IMR-90 (cell line): ENCODE data around the gene ATP10D. TPM values are rescaled to one million over a fixed set of nuclear protein-coding genes. Genes with fewer than 3 reads are reported as not detected.

ENCODE experiments used
- ATAC-seq: fragments of 200-7000 bp; cut with Tn5 transposase; 2 replicates; pipeline ENCODE4 v1.9.1; 2020; ENCODE audit warnings: low read depth, mild to moderate bottlenecking, moderate library complexity
- BruUV-seq: library from RNA; stranded (reverse); fragments of 400-500 nt; replicated peaks from 2 replicates; lab custom pipeline; 2021; lab: Mats Ljungman, UMichigan
- CTCF ChIA-PET: fragments of 300-600 bp; formaldehyde crosslinking; extraction: SDS; loops from one replicate; lab custom pipeline; 2021; ENCODE audit warnings: antibody characterized with exemption; lab: Yijun Ruan, JAX
- POLR2A ChIA-PET: fragments of 300-600 bp; sonication (Branson Sonifier 250); formaldehyde crosslinking; loops from one replicate; lab custom pipeline; 2022; ENCODE audit warnings: antibody characterized with exemption; ENCODE audit not compliant: unreplicated experiment; lab: Charles Lee
- DNase-seq: peaks from one replicate; pipeline ENCODE4 v3.0.0; 2013
- H2AFZ ChIP-seq: replicated peaks from 2 replicates; pipeline ENCODE3; 2013; ENCODE audit warnings: low read length, mild to moderate bottlenecking; ENCODE audit not compliant: poor library complexity
- H2AK5ac ChIP-seq: 2 replicates; pipeline ENCODE4 v1.6.1; 2013; ENCODE audit warnings: low read depth, low read length, inconsistent platforms
- H2AK9ac ChIP-seq: replicated peaks from 2 replicates; pipeline ENCODE3; 2013; ENCODE audit warnings: mild to moderate bottlenecking, low read depth, low read length, moderate library complexity; ENCODE audit not compliant: poor library complexity
- H2BK120ac ChIP-seq: 2 replicates; pipeline ENCODE4 v1.6.1; 2013; ENCODE audit warnings: low read depth, low read length, inconsistent platforms
- H2BK15ac ChIP-seq: 3 replicates; pipeline ENCODE4 v1.6.1; 2013; ENCODE audit warnings: low read depth, low read length, inconsistent platforms
- H2BK20ac ChIP-seq: 2 replicates; pipeline ENCODE4 v1.6.1; 2013; ENCODE audit warnings: low read depth, mild to moderate bottlenecking, inconsistent platforms, low read length, moderate library complexity
- H2BK5ac ChIP-seq: 2 replicates; pipeline ENCODE4 v1.6.1; 2013; ENCODE audit warnings: mild to moderate bottlenecking, low read depth, low read length, inconsistent platforms; ENCODE audit not compliant: poor library complexity, severe bottlenecking
- H3K14ac ChIP-seq: replicated peaks from 2 replicates; pipeline ENCODE4 v1.6.1; 2013; ENCODE audit warnings: low read depth, low read length, inconsistent platforms
- H3K18ac ChIP-seq: 2 replicates; pipeline ENCODE4 v1.6.1; 2013; ENCODE audit warnings: low read depth, low read length, control low read depth
- H3K23ac ChIP-seq: 2 replicates; pipeline ENCODE4 v1.6.1; 2013; ENCODE audit warnings: low read depth, low read length, inconsistent platforms
- H3K27ac ChIP-seq: 2 replicates; pipeline ENCODE4 v1.5.1; 2013; ENCODE audit warnings: mild to moderate bottlenecking, control low read depth, low read length; ENCODE audit not compliant: insufficient read depth
- H3K27me3 ChIP-seq: 2 replicates; pipeline ENCODE4 v1.6.1; 2013; ENCODE audit warnings: low read length; ENCODE audit not compliant: control insufficient read depth, insufficient read depth
- H3K36me3 ChIP-seq: 2 replicates; pipeline ENCODE4 v1.6.1; 2013; ENCODE audit warnings: low read length, mixed read lengths; ENCODE audit not compliant: control insufficient read depth, insufficient read depth
- H3K4ac ChIP-seq: 2 replicates; pipeline ENCODE4 v1.6.1; 2013; ENCODE audit warnings: low read depth, low read length, inconsistent platforms
- H3K4me1 ChIP-seq: 2 replicates; pipeline ENCODE4 v1.6.1; 2013; ENCODE audit warnings: low read length, mixed read lengths; ENCODE audit not compliant: control insufficient read depth, insufficient read depth
- H3K4me2 ChIP-seq: 2 replicates; pipeline ENCODE4 v1.6.1; 2013; ENCODE audit warnings: low read depth, mild to moderate bottlenecking, control low read depth, low read length, moderate library complexity
- H3K4me3 ChIP-seq: 2 replicates; pipeline ENCODE4 v1.5.1; 2013; ENCODE audit warnings: low read depth, mild to moderate bottlenecking, control low read depth, low read length, moderate library complexity; ENCODE audit not compliant: insufficient read depth
- H3K56ac ChIP-seq: 2 replicates; pipeline ENCODE4 v1.6.1; 2013; ENCODE audit warnings: low read length, inconsistent platforms; ENCODE audit not compliant: insufficient read depth; ENCODE audit errors: extremely low read depth
- H3K79me1 ChIP-seq, 2 experiments: 2 replicates each; pipeline ENCODE4 v1.6.1; 2013; ENCODE audit warnings: low read length in 2 of 2, inconsistent platforms in 1 of 2, low read depth in 1 of 2
- H3K9ac ChIP-seq: 2 replicates; pipeline ENCODE4 v1.6.1; 2013; ENCODE audit warnings: low read depth, low read length, control low read depth
- H3K9me1 ChIP-seq: 2 replicates; pipeline ENCODE4 v1.6.1; 2013; ENCODE audit warnings: low read length, inconsistent platforms; ENCODE audit not compliant: insufficient read depth
- H3K9me3 ChIP-seq: 2 replicates; pipeline ENCODE4 v1.6.1; 2013; ENCODE audit warnings: low read length; ENCODE audit not compliant: control insufficient read depth, insufficient read depth
- H4K20me1 ChIP-seq: 2 replicates; pipeline ENCODE4 v1.6.1; 2013; ENCODE audit warnings: low read length, inconsistent platforms; ENCODE audit not compliant: insufficient read depth
- H4K5ac ChIP-seq: 2 replicates; pipeline ENCODE4 v1.6.1; 2013; ENCODE audit warnings: mild to moderate bottlenecking, low read depth, low read length, control low read depth
- H4K8ac ChIP-seq, 2 experiments: 2 replicates each; pipeline ENCODE4 v1.6.1; 2013; ENCODE audit warnings: low read depth in 2 of 2, low read length in 2 of 2, control low read depth in 1 of 2, inconsistent platforms in 1 of 2
- H4K91ac ChIP-seq: 2 replicates; pipeline ENCODE4 v1.6.1; 2013; ENCODE audit warnings: low read depth, low read length, inconsistent platforms; ENCODE audit not compliant: insufficient read depth
- FOS ChIP-seq: fragments of 150-350 bp; IDR thresholded peaks from 2 replicates; pipeline ENCODE4 v1.6.1; 2016; ENCODE audit warnings: low read depth, low read length
- RFX5 ChIP-seq: IDR thresholded peaks from 2 replicates; pipeline ENCODE4 v1.8.0; 2012; ENCODE audit warnings: low read depth, mild to moderate bottlenecking, low read length, moderate library complexity
- WGBS, 2 experiments: methylation state at CpG; one replicate each; pipeline versions ENCODE4 v1.1.5 to v1.1.7; 2013; ENCODE audit warnings: missing lambda C conversion rate in 2 of 2; ENCODE audit not compliant: insufficient read length in 1 of 2; ENCODE audit errors: extremely low coverage in 2 of 2; 5-methylcytosine and 5-hydroxymethylcytosine counted together
- dilution Hi-C: fragments of 300-500 bp; cut with HindIII; formaldehyde crosslinking; loops from one replicate; pipeline ENCODE4 v1.14.3; 2018; ENCODE audit warnings: low sequenced_read_pairs; ENCODE audit not compliant: unreplicated experiment
- in situ Hi-C: fragments of 300-500 bp; cut with MboI; formaldehyde crosslinking; loops from 3 replicates; pipeline ENCODE4 v1.14.3; 2019; ENCODE audit warnings: low sequenced_read_pairs, inconsistent platforms, mixed read lengths
- intact Hi-C: fragments of 100-400 bp; cut with micrococcal nuclease; formaldehyde crosslinking; loops from 2 replicates; pipeline ENCODE4 v1.10.0; 2022
- polyA plus RNA-seq, 3 experiments: library from polyadenylated mRNA; depleted of rRNA; stranded (reverse); fragments of >200 nt; gene quantifications; 2 replicates each; pipeline ENCODE4 v1.2.3, GENCODE V29; 2012; ENCODE audit warnings: low replicate concordance in 1 of 3
- total RNA-seq: library from RNA; depleted of rRNA; stranded (reverse); fragments of >200 nt; gene quantifications from 2 replicates; pipeline ENCODE4 v1.2.3, GENCODE V29; 2012
- TF ChIP-seq, protein P1 (sequence below): fragments of 150-350 bp; IDR thresholded peaks from 2 replicates; pipeline ENCODE4 v1.6.1; 2017; ENCODE audit warnings: mild to moderate bottlenecking, antibody characterized with exemption, low read length, low read depth

ATP10D gene
- total and polyA plus RNA-seq, 2 of the 4 experiments (the other 2 are of a cell fraction) = 28.9 to 135 TPM

DNA sequence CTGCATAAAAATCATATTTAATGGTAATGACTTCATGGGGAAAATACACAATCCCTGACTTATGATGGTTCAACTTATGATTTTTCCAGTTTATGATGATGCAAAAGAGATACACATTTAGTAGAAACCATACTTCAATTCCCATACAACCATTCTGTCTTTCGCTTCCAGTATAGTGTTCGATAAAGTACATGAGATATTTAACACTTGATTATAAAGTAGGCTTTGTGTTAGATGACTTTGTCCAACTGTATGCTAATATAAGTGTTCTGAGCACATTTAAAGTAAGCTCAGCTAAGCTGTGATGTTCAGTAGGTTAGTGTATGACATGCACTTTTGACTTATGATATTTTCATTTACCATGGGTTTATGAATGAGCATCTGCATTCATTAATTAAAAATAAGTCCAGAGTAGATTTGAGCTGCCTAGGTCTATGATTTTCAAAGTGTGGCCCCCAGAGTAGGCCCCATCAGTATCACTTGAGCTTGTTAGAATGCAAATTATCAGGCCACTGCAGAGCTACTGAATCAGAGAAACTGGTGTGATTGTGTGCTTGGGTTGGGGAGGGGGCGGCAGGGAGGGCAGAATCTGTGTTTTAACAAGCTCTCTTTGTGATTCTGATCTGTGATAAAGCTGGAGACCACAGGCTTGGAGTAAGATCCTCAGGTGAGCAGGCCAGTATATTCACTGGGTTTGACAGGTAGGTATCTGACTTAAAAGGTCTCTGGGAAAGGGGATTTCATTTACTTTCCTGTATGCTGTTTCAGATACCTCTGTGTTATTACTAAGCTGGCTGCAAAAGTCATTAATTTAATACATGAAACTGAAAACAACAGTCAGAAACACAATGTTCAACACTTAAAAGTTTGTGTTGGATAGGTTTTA is 8.4 kb downstream of the ATP10D start:
- H2BK120ac ChIP-seq = no peak overlapping the region
- intact Hi-C loops = no loop called here
- no peak for DNase-seq
- H2BK20ac ChIP-seq = no peak overlapping the region
- H2BK15ac ChIP-seq = no peak overlapping the region
- no peak overlapping the region for H2BK5ac ChIP-seq
- H3K27ac ChIP-seq = no peak overlapping the region
- no peaks in the 10 kb centered on the region for H3K27me3 ChIP-seq
- H4K91ac ChIP-seq = no peak overlapping the region
- BruUV-seq = no TSS peak
- H2AFZ ChIP-seq = no peak overlapping the region
- H3K36me3 ChIP-seq = 0 out of 2 replicates have a peak, but pooled peaks cover 2% of the 10 kb centered on the region
- peaks cover 12 to 37% of the 10 kb centered on the region in 2 experiments for H3K79me1 ChIP-seq
- peak overlapping the region; percentile 14; the same call in 1 of the 2 replicates for H4K5ac ChIP-seq
- TF ChIP-seq RFX5 (no peak), FOS (no peak)
- TF ChIP-seq, protein P1, sequence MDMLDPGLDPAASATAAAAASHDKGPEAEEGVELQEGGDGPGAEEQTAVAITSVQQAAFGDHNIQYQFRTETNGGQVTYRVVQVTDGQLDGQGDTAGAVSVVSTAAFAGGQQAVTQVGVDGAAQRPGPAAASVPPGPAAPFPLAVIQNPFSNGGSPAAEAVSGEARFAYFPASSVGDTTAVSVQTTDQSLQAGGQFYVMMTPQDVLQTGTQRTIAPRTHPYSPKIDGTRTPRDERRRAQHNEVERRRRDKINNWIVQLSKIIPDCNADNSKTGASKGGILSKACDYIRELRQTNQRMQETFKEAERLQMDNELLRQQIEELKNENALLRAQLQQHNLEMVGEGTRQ = no peak
- in situ Hi-C loops = no loop called here
- WGBS, 2 experiments = 50% methylated on average over 1 of the region's 3 CpGs; no CpG with 5 or more reads in 1 of the 2 experiments
- POLR2A ChIA-PET = no interaction called here
- H3K14ac ChIP-seq = no peak overlapping the region
- H3K4me1 ChIP-seq = 0 out of 2 replicates have a peak, but pooled peaks cover 2% of the 10 kb centered on the region
- H3K4me2 ChIP-seq = no peak overlapping the region
- peaks cover 7% of the 10 kb centered on the region; the same call in 1 of the 2 replicates for H3K9me1 ChIP-seq
- CTCF ChIA-PET = no interaction called here
- H3K4me3 ChIP-seq = no peak overlapping the region
- H3K18ac ChIP-seq = no peak overlapping the region
- H3K23ac ChIP-seq = no peak overlapping the region
- H3K4ac ChIP-seq = no peak overlapping the region
- no peak overlapping the region for H3K9ac ChIP-seq
- H4K20me1 ChIP-seq = no peaks in the 10 kb centered on the region
- no peak overlapping the region for H4K8ac ChIP-seq
- H3K9me3 ChIP-seq = peaks cover 2% of the 10 kb centered on the region; the same call in 1 of the 2 replicates
- dilution Hi-C loops = no loop called here
- H2AK5ac ChIP-seq = no peak overlapping the region
- no peak overlapping the region for H3K56ac ChIP-seq
- no peak for ATAC-seq
- no peak overlapping the region for H2AK9ac ChIP-seq
